ENCODE data around the gene NRXN3.
"Not testable (repeated sequence)": the region's sequence is repeated elsewhere in the genome, so short reads cannot be mapped to it uniquely, and the experiment has no call there.

NRXN3 gene

DNA sequence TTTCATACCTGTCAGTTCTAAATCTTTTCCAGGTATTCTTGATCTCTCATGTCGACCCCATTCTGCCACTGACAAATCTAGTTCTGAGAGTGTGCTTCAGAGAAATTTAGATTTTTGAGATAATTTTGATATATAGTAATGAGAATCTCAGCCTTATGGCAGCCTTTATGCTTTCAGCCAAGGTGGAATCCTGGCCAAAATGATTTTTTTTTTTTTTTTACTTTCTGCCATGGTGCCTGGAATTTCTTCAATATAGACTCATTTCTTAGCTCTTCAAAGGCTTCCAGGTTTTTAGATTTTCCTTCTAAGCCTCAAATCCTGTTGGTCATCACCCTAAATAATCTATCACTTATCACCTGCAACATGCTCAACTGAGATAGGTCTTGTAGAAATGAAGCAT, 926.6 kb downstream of the NRXN3 start:
- no peaks in the 10 kb centered on the region for H3K36me3 ChIP-seq (ENCODE audit: control insufficient read depth, insufficient read depth, low read length)
- H3K4me3 ChIP-seq (ENCODE audit: low read length), result no peak overlapping the region
- H3K4me1 ChIP-seq (ENCODE audit: control insufficient read depth, insufficient read depth, low read length), result no peaks in the 10 kb centered on the region
- no peaks in the 10 kb centered on the region for H3K27me3 ChIP-seq (ENCODE audit: control insufficient read depth, insufficient read depth, low read length)
- H3K27ac ChIP-seq (ENCODE audit: low read depth, low read length), result no peak overlapping the region
- H3K9ac ChIP-seq (ENCODE audit: low read length), result no peak overlapping the region

- H3K27me3 ChIP-seq (ENCODE audit: control insufficient read depth, insufficient read depth, low read length), result no peaks in the 10 kb centered on the region
- no peaks in the 10 kb centered on the region for H3K36me3 ChIP-seq (ENCODE audit: control insufficient read depth, insufficient read depth, low read length)
- H3K27ac ChIP-seq (ENCODE audit: low read depth, low read length), result no peak overlapping the region
- no peaks in the 10 kb centered on the region for H3K4me1 ChIP-seq (ENCODE audit: control insufficient read depth, insufficient read depth, low read length)
- H3K9ac ChIP-seq (ENCODE audit: low read length), result no peak overlapping the region
- no peak overlapping the region for H3K4me3 ChIP-seq (ENCODE audit: low read length)
Measured at GRCh38 chr14:79098324-79098723, 928.2 kb downstream of the NRXN3 start.

DNA sequence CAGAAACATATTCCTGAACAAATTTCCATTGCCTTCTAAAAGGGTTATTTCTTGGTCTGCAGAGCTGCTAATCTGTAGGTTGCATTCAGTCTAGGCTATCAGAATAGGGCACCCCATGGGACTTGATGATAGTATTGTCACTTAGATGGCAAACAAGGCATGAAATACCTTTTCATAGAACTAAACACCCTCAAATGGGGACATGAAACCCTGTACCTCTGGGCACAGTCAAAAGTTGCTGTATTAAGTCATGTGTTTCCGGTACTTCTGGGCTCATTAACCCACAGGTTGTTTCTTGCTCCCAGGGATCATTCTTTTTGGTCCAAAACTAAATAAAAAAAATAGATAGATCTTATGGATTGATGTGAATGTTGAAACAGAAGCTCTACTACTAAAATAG, 930.4 kb downstream of the NRXN3 start:
- no peak overlapping the region for H3K4me3 ChIP-seq (ENCODE audit: low read length)
- H3K27ac ChIP-seq (ENCODE audit: low read depth, low read length), result no peak overlapping the region
- no peaks in the 10 kb centered on the region for H3K36me3 ChIP-seq (ENCODE audit: control insufficient read depth, insufficient read depth, low read length)
- peaks cover 3% of the 10 kb centered on the region for H3K4me1 ChIP-seq (ENCODE audit: control insufficient read depth, insufficient read depth, low read length)
- H3K9ac ChIP-seq (ENCODE audit: low read length), result no peak overlapping the region
- no peaks in the 10 kb centered on the region for H3K27me3 ChIP-seq (ENCODE audit: control insufficient read depth, insufficient read depth, low read length)

DNA sequence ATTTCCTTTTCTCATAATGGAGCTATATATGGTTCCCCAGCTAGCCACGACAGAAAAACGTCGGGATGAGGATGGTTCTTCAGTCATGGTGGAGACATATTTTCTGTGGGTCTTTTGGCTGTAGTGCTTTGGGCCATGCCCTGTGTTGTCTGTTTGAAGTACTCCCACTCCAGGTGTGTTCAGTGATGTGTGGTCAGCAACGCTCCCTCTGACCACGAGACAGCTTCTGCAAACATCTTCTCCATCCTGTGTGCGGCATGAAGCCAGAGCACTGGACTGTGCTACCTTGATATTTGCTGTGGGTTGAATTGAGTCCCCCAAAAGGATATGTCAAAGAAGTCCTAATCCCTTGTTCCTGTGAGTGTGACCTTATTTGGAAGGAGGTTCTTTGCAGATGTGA, 931.2 kb downstream of the NRXN3 start:
- Histone ChIP-seq H3K27me3 (ENCODE audit: control insufficient read depth, insufficient read depth, low read length) (no peaks in the 10 kb centered on the region), H3K36me3 (ENCODE audit: control insufficient read depth, insufficient read depth, low read length) (no peaks in the 10 kb centered on the region), H3K27ac (ENCODE audit: low read depth, low read length) (no peak overlapping the region), H3K4me1 (ENCODE audit: control insufficient read depth, insufficient read depth, low read length) (peaks cover 3% of the 10 kb centered on the region), H3K9ac (ENCODE audit: low read length) (no peak overlapping the region), H3K4me3 (ENCODE audit: low read length) (no peak overlapping the region)

- Histone ChIP-seq H3K4me3 (ENCODE audit: low read length) (no peak overlapping the region), H3K27me3 (ENCODE audit: control insufficient read depth, insufficient read depth, low read length) (no peaks in the 10 kb centered on the region), H3K36me3 (ENCODE audit: control insufficient read depth, insufficient read depth, low read length) (no peaks in the 10 kb centered on the region), H3K27ac (ENCODE audit: low read depth, low read length) (no peak overlapping the region), H3K4me1 (ENCODE audit: control insufficient read depth, insufficient read depth, low read length) (peaks cover 3% of the 10 kb centered on the region), H3K9ac (ENCODE audit: low read length) (no peak overlapping the region)
Measured at GRCh38 chr14:79103764-79104163, 933.6 kb downstream of the NRXN3 start.

DNA sequence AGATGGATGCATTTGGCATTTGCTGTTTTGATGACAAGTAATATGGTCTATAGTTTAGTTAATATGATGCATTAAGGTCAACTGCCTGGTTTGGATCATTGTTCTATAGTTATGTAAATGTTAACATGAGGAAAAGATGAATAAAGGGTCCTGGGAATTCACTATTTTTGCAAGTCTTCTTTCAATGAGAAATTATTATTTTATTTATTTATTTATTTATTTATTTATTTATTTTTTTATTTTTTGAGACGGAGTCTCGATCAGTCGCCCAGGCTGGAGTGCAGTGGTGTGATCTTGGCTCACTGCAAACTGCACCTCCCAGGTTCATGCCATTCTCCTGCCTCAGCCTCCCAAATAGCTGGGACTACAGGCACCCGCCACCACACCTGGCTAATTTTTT, 940.4 kb downstream of the NRXN3 start:
- not testable (repeated sequence) for H3K4me3 ChIP-seq (ENCODE audit: low read length); H3K36me3 ChIP-seq (ENCODE audit: control insufficient read depth, insufficient read depth, low read length); H3K27me3 ChIP-seq (ENCODE audit: control insufficient read depth, insufficient read depth, low read length); H3K4me1 ChIP-seq (ENCODE audit: control insufficient read depth, insufficient read depth, low read length); H3K9ac ChIP-seq (ENCODE audit: low read length); H3K27ac ChIP-seq (ENCODE audit: low read depth, low read length)

- Histone ChIP-seq H3K27me3 (ENCODE audit: control insufficient read depth, insufficient read depth, low read length) (no peaks in the 10 kb centered on the region), H3K27ac (ENCODE audit: low read depth, low read length) (peak overlapping the region; percentile 53), H3K4me3 (ENCODE audit: low read length) (no peak overlapping the region), H3K4me1 (ENCODE audit: control insufficient read depth, insufficient read depth, low read length) (peaks cover 9% of the 10 kb centered on the region), H3K36me3 (ENCODE audit: control insufficient read depth, insufficient read depth, low read length) (no peaks in the 10 kb centered on the region), H3K9ac (ENCODE audit: low read length) (no peak overlapping the region)
Measured at GRCh38 chr14:79111987-79112501, 941.9 kb downstream of the NRXN3 start.

DNA sequence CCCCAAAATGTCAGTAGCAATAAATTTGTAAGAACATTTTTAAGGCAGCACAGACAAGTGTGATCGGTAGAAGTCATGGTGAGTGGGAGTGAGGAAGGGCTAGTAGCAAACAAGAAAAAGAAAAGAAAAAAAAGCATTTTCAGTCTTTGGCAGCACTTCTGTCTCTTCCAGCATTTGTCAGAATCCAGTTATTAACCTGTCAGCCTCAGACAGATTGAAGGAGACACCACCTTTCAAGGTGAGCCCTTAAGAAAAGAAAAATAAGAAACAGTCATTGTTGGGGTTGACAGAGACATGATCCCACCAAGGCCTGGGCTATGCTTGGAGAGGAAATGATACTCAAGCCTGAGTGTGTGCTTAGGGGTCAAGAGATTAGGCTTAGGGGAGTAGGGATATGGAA, 947.4 kb downstream of the NRXN3 start:
- Histone ChIP-seq H3K27ac (ENCODE audit: low read depth, low read length) (no peak overlapping the region), H3K4me1 (ENCODE audit: control insufficient read depth, insufficient read depth, low read length) (peaks cover 3% of the 10 kb centered on the region), H3K9ac (ENCODE audit: low read length) (no peak overlapping the region), H3K4me3 (ENCODE audit: low read length) (no peak overlapping the region), H3K27me3 (ENCODE audit: control insufficient read depth, insufficient read depth, low read length) (no peaks in the 10 kb centered on the region), H3K36me3 (ENCODE audit: control insufficient read depth, insufficient read depth, low read length) (no peaks in the 10 kb centered on the region)

DNA sequence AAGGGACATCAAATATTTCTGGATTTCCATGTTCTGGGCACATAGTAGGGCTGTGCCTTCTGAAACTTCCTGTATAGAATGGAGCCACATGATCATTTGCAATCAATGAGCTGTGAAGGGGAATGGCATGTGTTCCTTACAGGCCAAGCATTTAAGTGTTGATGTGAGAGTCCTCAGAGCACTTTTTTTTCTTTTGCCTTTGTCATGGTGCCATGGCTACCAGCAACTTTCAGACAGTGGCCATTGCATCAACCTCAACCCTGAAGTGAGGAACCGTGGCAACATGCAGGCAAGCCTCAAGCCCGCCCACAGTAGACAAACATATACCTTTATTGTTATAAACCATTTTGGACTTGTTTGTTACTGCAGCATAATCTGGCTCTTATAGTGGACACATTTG, 948.1 kb downstream of the NRXN3 start:
- Histone ChIP-seq H3K9ac (ENCODE audit: low read length) (no peak overlapping the region), H3K36me3 (ENCODE audit: control insufficient read depth, insufficient read depth, low read length) (no peaks in the 10 kb centered on the region), H3K27ac (ENCODE audit: low read depth, low read length) (no peak overlapping the region), H3K27me3 (ENCODE audit: control insufficient read depth, insufficient read depth, low read length) (no peaks in the 10 kb centered on the region), H3K4me1 (ENCODE audit: control insufficient read depth, insufficient read depth, low read length) (no peaks in the 10 kb centered on the region), H3K4me3 (ENCODE audit: low read length) (no peak overlapping the region)

DNA sequence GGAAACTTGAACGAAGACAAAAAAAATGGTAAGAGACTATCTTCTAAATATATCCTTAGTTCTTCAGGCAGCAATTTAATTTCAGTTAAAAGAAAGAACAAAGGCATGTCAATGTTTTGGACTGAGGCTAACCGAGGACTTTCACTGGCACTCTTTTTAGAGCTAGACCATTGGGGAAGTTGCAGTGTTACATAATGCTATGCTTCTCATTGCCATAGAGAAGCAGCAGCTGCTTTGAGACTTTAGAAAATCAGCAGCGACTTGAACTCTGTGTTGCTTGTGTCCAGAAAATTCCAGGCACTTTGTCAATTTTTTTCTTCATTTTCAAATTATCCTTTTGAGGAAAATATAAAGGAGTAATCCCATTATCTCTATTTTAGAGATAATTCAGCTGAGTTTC, 964.2 kb downstream of the NRXN3 start:
- Histone ChIP-seq H3K36me3 (ENCODE audit: control insufficient read depth, insufficient read depth, low read length) (no peaks in the 10 kb centered on the region), H3K27me3 (ENCODE audit: control insufficient read depth, insufficient read depth, low read length) (no peaks in the 10 kb centered on the region), H3K9ac (ENCODE audit: low read length) (no peak overlapping the region), H3K4me3 (ENCODE audit: low read length) (no peak overlapping the region), H3K27ac (ENCODE audit: low read depth, low read length) (no peak overlapping the region), H3K4me1 (ENCODE audit: control insufficient read depth, insufficient read depth, low read length) (no peaks in the 10 kb centered on the region)

DNA sequence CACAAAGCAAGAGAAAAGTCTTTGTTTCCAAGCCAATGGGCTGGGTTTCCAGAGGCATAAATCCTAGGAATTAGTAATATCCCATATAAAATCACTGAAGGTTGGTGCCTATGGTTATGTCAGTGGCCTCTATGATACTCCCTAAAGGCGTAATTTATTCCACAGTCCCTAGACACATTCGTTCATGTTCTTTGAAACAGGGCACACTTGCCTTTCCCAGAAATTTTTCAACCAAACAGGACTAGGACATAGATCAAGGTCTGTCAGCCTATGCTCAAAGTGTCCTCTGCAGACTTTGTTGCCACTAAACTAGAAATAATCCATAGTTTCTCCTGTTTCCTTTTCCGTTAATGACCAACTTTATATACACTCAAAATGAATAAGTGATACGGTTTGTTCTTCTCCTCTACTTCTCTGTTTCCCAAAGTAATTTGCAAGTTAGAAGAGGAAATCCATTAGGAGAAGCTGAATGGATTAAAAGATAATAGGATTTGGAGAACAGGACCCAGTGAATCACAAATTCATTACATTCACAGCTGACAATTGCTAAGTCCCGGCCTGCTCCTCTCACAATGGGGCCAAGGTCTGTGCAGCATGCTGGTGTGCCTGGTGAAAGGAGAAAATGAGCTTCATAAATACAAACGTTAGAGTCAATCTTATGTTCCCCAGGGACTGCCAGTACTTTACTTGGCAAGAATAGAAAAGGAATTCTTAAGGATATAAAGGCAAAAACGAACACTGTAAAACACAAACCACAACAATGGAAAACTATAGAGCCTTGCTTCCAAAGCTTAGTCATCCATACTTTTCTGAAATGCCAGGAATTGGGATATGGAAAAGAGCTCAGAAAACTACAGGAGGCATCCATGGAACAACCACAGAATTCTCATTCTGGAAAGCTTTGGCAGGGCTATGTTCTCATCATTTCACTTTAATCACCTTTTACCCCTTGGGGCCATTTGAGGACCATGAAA, 966.2 kb downstream of the NRXN3 start:
- Histone ChIP-seq H3K4me1 (ENCODE audit: control insufficient read depth, insufficient read depth, low read length) (no peaks in the 10 kb centered on the region), H3K36me3 (ENCODE audit: control insufficient read depth, insufficient read depth, low read length) (no peaks in the 10 kb centered on the region), H3K4me3 (ENCODE audit: low read length) (no peak overlapping the region), H3K27me3 (ENCODE audit: control insufficient read depth, insufficient read depth, low read length) (no peaks in the 10 kb centered on the region), H3K9ac (ENCODE audit: low read length) (no peak overlapping the region), H3K27ac (ENCODE audit: low read depth, low read length) (no peak overlapping the region)

DNA sequence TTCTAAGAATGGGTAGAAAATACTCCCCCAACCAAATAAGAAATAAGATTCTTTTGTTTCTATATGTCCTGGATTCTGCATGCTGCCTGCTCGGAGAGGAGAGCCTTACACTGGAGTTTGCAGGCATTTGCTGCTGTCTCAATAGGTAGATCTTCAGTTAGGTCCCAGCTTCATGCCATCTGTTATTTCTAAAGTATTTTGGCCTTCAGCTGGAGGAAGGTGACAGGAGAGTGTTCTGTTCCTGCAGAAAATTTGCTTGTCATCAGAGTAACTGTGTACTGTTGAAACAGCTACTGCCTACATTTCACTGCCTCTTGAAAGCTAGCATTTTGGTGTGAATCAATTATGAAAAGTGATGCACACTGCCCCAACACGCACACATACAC, 966.9 kb downstream of the NRXN3 start:
- H3K4me3 ChIP-seq (ENCODE audit: low read length), result no peak overlapping the region
- H3K27me3 ChIP-seq (ENCODE audit: control insufficient read depth, insufficient read depth, low read length), result no peaks in the 10 kb centered on the region
- no peaks in the 10 kb centered on the region for H3K4me1 ChIP-seq (ENCODE audit: control insufficient read depth, insufficient read depth, low read length)
- H3K9ac ChIP-seq (ENCODE audit: low read length), result no peak overlapping the region
- H3K27ac ChIP-seq (ENCODE audit: low read depth, low read length), result no peak overlapping the region
- no peaks in the 10 kb centered on the region for H3K36me3 ChIP-seq (ENCODE audit: control insufficient read depth, insufficient read depth, low read length)

DNA sequence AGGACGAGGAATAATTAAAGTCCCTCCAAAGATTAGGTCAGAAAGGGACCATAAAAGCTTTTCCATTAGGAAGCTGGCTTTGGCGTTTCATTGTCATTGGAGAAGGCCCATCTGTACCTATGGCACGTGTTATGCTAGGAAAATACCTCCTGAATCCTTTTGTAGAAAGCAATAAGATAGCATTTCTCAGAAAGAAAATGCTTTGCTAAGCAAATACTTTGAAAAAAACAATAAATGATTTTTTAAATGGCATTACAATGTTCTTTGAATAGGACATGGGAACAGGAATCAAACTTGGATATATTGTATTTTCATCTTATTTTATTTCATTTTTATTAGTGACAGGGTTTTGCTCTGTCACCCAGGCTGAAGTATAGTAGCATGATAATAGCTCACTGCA, 967.7 kb downstream of the NRXN3 start:
- Histone ChIP-seq H3K9ac (ENCODE audit: low read length) (no peak overlapping the region), H3K27me3 (ENCODE audit: control insufficient read depth, insufficient read depth, low read length) (no peaks in the 10 kb centered on the region), H3K27ac (ENCODE audit: low read depth, low read length) (no peak overlapping the region), H3K4me1 (ENCODE audit: control insufficient read depth, insufficient read depth, low read length) (no peaks in the 10 kb centered on the region), H3K36me3 (ENCODE audit: control insufficient read depth, insufficient read depth, low read length) (no peaks in the 10 kb centered on the region), H3K4me3 (ENCODE audit: low read length) (no peak overlapping the region)
